ENCODE results near the gene PPP4C. TPM values are rescaled to one million over a fixed set of nuclear protein-coding genes. Genes with fewer than 3 reads are reported as not detected.

PPP4C gene
- total RNA-seq, 1 experiment from 2014 or later, result 165 TPM

DNA sequence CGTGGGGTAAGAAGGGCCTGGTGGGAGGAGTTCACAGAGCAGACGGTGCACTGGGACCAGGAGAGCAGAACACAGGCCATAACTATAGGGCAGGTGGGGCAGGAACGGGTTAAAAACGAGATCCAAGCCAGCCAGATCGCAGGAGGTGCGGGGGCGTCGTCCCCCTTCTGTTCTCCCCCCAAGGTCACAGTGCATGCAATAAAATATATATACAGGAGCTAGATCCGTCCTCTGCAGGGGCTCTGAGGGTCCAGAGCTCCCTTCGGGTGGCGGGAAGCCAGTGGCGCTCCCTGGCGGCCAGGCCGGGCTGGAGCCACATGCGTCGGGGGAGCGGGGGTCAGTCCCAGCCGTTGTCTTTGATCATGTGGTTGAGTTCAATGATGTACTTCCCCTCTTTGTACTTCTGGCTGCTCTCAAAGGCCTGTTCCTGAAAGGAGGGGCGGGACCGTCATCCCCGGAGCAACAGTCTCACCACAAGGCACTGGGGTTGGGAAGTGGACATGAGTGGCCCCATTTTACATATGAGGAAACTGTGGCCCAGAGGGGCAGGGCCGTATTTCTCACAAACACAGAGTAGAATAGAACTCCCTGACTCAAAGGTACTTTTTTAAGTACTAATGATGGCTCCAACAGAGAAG, 16.7 kb downstream of the PPP4C start (continued):
- TF ChIP-seq ZNF274 (IDR thresholded peaks at IDR 0.05; ENCODE audit: low read depth, low read length), result no peak
- TF ChIP-seq ZFX (IDR thresholded peaks at IDR 0.05), result no peak
- TF ChIP-seq SIN3A (IDR thresholded peaks at IDR 0.05; ENCODE audit: low read depth), result no peak
- TF ChIP-seq FOSL1 (IDR thresholded peaks at IDR 0.05; ENCODE audit: low read depth), result no peak

GRCh38 chr16:30094541-30095165, 18.9 kb downstream of the PPP4C start:
- intact Hi-C loops (cut with micrococcal nuclease), result loop anchor here (5.0 kb wide), 1 partner anchor 313 kb away; the partner anchor contains the start of gene ZNF771
- H3K4me3 ChIP-seq (replicated peaks in 1 of 2; ENCODE audit: low read depth in 1 of 2, low read length in 2 of 2), result no peak overlapping the region
- TF ChIP-seq, protein P1, sequence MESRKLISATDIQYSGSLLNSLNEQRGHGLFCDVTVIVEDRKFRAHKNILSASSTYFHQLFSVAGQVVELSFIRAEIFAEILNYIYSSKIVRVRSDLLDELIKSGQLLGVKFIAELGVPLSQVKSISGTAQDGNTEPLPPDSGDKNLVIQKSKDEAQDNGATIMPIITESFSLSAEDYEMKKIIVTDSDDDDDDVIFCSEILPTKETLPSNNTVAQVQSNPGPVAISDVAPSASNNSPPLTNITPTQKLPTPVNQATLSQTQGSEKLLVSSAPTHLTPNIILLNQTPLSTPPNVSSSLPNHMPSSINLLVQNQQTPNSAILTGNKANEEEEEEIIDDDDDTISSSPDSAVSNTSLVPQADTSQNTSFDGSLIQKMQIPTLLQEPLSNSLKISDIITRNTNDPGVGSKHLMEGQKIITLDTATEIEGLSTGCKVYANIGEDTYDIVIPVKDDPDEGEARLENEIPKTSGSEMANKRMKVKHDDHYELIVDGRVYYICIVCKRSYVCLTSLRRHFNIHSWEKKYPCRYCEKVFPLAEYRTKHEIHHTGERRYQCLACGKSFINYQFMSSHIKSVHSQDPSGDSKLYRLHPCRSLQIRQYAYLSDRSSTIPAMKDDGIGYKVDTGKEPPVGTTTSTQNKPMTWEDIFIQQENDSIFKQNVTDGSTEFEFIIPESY (IDR thresholded peaks at IDR 0.05; ENCODE audit: extremely low read depth, insufficient replicate concordance, low read length), result no peak
- TF ChIP-seq SIN3A (IDR thresholded peaks at IDR 0.05; ENCODE audit: low read depth) (no peak), JUND (IDR thresholded peaks at IDR 0.05) (no peak)

More at GRCh38 chr16:30094541-30095165, 18.9 kb downstream of the PPP4C start:
- Histone ChIP-seq H3K79me2 (ENCODE audit: insufficient read depth, low read length) (no peaks in the 10 kb centered on the region), H3K4me2 (ENCODE audit: low read length) (no peak overlapping the region), H4K20me1 (ENCODE audit: insufficient read depth) (no peaks in the 10 kb centered on the region), H3K9me3 (ENCODE audit: control insufficient read depth in 1 of 2, insufficient read depth in 1 of 2, low read depth in 1 of 2, low read length in 2 of 2) (peaks cover 3 to 18% of the 10 kb centered on the region in 2 experiments; a peak in 2 of 4 replicates), H3K27ac (ENCODE audit: low read depth, low read length) (no peak overlapping the region), H3K27me3 (ENCODE audit: insufficient read depth, low read length) (no peaks in the 10 kb centered on the region), H3K9me2 (ENCODE audit: insufficient read depth) (no peaks in the 10 kb centered on the region), H3K36me3 (ENCODE audit: control insufficient read depth in 1 of 2, insufficient read depth in 2 of 2, low read length in 2 of 2) (no peaks in the 10 kb centered on the region), H2AFZ (ENCODE audit: low read depth, low read length, poor library complexity, severe bottlenecking) (no peak overlapping the region), H3K9ac (ENCODE audit: low read length) (no peak overlapping the region), H3K4me1 (ENCODE audit: control insufficient read depth in 1 of 2, insufficient read depth in 2 of 2, low read length in 2 of 2) (peaks cover 14 to 50% of the 10 kb centered on the region in 2 experiments)
- CTCF ChIA-PET, result interaction anchor here (6.3 kb wide), 1 partner anchor 17 kb away, joined by 48 read pairs; no protein-coding TSS in a partner anchor
- no peak for DNase-seq (ENCODE audit: low read depth, low spot score)
- POLR2A ChIA-PET, result no interaction called here
- no peak for ATAC-seq
- BruUV-seq (replicated peaks), result no TSS peak
- RAD21 ChIA-PET (ENCODE audit: low non-redundant PET in 1 of 2, low total read pairs in 2 of 2, uncharacterized antibody in 2 of 2, unreplicated experiment in 2 of 2), result no interaction called here
